A204.1 (cell line): ENCODE measurements around the gene BRSK2.
"Not testable (repeated sequence)": the region's sequence is repeated elsewhere in the genome, so short reads cannot be mapped to it uniquely, and the experiment has no call there.

ENCODE experiments used
- FAIRE-seq: peaks from 2 replicates; lab custom pipeline; 2012; peaks lifted over from hg19 to GRCh38; lab: Jason Lieb, UNC

BRSK2 gene

DNA sequence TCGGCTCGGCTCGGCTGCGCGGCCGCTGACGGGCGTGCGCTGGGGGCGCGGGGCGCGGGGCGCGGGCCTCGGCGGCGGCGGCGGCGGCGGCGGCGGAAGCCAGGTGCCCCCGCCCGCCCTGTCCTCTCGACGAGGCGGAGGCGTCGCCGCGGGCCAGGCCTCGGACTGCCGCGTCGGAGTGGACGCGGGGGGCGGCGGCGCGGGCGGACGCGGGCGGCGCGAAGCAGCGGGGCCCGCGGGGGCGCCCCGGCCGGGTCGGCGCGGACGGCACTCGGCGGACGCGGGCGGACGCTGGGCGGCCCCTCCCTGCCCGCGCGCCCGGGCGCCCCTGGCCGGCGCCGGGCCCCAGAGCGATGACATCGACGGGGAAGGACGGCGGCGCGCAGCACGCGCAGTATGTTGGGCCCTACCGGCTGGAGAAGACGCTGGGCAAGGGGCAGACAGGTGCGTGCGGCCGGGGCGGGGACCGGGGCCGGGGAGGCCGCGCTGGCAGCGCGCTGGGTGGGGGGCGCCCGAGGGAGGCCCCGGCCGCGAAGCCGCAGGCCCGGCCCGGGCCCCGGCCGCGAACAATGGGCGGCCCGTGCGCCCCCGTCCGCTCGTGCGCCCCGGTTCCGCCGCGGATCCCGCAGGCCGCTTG lies at the start of gene BRSK2:
TSS of gene BRSK2 (plus strand) at position 3 of the 637 bp plus-strand sequence. CDS start at position 354, 351 bp downstream.
- no peak for FAIRE-seq

DNA sequence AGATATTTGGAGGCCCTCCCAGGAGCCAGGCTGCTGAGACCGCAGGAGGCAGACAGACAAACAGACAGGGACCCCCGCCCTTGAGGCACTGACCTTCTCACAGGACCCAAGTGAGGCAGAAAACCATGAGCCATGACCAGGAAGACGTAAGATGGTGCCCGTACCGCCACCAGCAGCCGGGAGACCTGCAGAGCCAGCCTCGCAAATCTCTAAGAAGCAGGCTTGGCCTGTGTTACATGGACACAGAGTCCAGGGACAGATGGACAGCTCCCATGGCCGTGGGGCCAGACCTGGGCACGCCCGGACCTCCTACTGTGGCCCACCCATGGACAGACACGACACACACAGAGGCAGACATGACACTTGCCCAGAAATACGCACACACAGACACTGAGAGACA lies 49.6 kb upstream of the BRSK2 start:
- FAIRE-seq, result no peak

DNA sequence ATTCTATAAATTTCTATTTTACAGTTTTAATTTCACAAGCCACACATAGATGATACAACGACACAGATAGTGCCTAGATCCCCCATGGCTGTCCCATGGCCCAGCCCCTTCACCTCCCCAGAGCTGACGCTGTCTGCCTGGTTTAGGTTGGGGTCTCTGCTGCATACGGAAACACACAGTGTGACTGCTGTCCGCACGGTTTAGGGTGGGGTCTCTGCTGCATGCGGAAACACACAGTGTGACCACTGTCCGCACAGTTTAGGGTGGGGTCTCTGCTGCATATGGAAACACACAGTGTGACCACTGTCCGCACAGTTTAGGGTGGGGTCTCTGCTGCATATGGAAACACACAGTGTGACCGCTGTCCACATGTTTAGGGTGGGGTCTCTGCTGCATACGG lies 48.5 kb upstream of the BRSK2 start:
- not testable (repeated sequence) for FAIRE-seq

DNA sequence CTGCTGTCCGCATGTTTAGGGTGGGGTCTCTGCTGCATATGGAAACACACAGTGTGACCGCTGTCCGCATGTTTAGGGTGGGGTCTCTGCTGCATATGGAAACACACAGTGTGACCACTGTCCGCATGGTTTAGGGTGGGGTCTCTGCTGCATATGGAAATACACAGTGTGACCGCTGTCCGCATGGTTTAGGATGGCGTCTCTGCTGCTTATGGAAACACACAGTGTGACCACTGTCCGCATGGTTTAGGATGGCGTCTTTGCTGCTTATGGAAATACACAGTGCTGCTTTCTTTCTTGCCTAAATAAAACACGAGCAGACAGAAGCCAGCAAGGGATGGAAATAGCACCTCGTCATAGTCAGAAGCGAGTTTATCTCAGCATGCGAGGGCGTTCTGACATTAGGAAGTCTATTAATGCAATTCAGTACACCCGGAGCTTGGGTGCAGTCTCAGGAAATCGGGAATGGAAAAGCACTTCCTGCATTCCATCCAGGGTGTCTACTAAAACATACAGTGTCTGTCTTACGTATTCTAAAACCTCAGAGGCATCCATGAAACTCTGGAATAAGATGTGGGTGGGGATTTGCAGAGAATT lies 47.7 kb upstream of the BRSK2 start:
- no peak for FAIRE-seq

DNA sequence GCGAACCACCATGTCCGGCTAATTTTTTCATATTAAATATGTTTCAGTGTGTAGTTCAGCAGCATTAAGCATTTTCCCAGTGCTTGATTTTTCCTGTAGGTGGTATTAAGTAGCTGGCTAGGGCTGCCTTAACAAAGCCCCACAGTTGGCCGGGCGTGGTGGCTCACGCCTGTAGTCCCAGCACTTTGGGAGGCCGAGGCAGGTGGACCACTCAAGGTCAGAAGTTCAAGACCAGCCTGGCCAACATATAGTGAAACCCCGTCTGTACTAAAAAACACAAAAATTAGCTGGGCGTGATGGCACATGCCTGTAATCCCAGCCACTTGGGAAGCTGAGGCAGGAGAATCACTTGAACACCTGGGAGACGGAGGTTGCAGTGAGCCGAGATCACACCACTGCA lies 46.8 kb upstream of the BRSK2 start:
- FAIRE-seq, result no peak

DNA sequence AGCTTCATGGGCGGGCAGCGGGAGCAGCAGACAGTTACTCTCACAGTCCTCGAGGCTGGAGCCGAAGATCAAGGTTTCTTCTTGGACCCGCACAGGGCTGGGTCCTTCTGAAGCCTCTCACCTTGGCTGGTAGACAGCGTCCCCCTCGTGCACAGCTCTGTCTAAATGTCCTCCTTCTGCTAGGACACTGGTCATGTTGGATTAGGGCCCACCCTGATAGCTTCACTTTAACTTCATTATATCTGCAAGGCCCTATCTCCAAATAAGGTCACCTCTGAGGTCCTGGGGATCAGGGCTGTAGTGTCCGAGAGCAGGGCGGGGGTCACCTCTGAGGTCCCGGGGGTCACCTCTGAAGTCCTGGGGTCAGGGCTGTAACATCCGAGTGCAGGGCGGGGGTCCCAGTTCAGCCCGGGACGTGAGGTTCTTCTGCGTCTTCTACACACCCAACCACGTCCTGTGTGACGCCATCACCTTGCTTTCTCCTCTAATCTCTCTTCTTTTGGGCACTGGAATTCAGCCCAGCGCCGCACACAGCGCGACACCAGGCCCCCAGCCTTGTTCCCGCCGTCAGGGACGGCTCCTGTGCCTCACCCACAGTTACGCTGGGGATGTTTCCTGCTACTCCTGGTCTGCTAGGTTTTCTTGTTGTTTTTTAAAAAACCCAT lies 46.2 kb upstream of the BRSK2 start:
- no peak for FAIRE-seq

DNA sequence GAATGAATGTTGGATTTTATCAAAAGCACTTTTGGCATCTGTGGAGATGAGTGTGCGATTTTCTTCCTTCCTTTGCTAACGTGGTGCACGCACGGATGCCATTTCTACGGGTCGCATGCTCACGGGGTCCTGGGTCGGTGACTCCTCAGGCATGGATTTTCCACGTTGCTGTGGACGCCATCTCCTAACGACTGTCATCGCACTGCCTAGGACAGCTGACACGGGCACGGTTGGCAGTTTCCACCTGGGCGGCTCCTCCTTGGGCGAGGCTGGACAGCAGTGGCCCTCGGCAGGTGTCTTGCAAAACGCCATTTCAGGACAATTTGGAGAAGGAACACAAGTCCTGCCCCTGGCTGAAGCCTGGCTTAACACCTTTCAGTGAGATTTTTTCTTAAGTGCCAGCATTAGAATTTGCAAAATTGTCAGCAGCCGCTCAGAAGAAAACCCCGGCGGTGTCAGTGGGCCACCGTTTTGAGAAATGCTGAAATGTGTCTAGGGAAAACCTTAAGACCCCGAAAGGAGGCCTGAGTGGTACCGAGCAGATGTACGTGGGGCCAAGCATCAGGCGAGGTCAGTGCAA lies 45.6 kb upstream of the BRSK2 start:
- no peak for FAIRE-seq

DNA sequence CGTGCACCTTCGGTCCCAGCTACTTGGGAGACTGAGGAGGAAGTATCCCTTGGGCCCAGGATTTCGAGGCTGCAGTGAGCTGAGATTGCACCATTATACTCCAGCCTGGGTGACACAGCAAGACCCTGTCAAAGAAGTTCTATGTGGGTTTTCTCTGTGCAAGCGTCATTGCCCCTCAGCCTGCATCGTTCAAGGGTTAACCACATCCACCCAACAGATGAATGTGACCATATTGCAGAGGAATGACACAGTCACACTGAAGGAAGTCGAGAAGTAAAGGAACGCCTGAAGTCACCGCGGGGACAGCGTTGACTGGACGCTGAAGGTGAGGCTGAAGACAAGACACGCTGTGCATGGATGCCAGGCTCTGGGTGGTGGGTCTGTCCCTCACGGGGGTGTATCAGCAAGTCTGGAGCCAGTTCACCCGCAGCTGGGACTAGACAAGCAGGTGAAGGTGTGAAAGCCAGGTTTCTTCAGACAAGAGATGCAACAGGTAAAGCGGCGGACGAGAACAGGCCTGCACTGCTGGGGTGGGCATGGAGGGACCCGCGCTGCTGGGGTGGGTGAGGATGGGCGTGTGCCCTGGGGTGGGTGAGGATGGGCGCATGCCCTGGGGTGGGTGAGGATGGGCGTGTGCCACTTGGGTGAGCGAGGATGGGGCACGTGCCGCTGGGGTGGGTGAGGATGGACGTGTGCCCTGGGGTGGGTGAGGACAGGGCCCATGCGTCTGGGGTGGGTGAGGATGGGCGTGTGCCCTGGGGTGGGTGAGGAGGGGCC lies 43.8 kb upstream of the BRSK2 start:
- FAIRE-seq, result no peak

DNA sequence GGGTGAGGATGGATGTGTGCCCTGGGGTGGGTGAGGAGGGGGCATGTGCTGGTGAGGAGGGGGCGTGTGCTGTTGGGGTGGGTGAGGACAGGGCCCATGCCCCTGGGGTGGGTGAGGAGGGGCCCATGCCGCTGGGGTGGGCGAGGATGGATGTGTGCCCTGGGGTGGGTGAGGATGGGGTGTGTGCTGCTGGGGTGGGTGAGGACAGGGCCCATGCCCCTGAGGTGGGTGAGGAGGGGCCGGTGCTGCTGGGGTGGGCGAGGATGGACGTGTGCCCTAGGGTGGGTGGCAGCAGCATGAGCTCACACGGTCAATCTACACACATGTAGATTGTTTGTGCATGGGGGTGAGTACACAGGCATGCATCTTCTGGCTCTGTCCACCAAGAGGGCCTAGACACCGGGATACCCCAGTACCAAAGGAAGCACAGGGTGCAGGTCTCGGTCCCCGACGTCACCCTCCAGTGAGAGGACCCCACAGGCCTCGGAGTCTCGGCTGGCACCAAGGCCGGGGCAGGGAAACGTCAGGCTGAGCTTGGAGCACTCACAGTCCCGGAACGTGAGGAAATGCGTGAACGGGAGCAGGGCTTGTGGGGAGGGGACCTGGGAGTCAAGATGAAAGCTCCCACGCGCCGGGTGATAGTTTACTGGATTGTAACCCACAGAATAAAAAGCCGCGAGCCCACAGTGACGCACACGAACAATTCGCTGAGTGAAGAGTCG lies 42.9 kb upstream of the BRSK2 start:
- no peak for FAIRE-seq

DNA sequence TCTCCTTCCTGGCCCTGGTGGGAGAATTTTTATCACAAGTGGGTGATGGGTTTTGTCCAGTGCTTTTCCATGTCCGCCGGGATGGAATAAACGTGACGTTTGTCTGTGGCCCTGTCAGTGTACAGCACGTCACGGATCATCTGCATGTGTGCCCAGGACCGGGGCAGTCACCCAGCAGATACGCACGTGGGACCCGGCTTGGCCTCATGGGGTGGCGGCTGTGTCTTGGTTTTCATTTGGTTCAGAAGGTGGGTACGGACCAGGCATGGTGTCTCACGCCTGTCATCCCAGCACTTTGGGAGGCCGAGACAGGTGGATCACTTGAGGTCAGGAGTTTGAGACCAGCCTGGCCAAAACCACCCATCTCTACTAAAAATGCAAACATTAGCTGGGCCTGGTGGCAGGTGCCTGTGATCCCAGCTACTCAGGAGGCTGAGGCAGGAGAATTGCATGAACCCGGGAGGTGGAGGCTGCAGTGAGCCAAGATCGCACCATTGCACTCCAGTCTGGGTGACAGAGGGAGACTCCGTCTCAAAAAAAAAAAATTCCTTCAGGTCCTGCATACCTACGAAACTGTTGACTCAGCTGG lies 42.2 kb upstream of the BRSK2 start:
- not testable (repeated sequence) for FAIRE-seq

DNA sequence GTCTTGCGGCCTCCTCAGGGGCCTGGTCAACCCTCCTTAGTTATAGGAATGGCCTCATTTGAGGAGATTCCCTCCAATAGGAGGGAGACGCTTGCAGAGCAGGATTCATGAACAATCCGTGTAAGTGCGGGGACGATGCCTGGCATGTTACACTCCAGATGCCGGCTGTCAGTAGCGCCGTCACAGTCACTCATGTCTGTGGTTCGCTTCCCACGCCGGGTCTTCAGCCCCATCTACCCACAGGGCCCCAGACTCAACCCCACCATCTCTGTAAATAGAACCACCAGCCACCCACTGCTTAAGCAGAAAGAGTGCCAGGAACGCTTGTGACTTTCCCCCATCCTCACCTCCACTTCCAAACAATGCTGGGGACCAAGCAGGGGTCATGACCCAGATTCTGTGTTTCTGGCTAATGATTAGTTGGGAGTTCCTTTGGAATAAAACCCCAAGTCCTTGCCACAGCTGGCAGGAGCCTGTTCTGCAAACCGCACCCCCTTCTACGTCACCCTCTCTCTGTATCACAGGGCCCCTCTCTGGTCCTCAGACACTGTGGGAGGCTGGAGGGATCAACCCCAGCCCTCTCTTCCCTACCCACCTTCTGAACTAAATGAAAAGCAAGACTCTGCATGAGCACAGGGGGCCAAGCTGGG lies 41.5 kb upstream of the BRSK2 start:
- no peak for FAIRE-seq

DNA sequence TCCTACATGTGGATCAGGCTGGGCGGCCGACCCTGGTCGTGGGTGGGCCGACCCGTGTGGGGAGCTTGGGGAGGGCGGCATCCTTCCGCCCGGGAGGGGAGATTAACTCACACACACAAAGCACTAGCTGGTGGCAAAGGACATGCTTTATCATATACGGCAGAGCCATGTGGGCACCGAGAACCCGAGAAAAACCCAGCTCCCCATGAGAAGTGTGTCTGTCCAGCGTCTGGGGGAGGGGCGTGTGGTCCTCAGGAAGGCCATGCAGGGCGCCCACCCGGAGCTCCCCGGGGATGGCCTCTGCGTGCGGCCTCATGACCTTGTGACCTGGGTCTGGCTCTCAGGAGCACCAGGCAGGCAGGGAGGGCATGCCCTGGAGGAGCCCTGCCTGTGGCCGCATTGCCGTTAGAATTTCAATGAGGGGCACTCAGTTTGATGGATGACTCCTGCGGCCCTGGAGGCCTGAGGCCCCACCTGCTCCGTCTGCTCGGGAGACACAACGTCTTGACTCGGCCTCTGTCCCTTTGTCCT lies 40.9 kb upstream of the BRSK2 start:
- no peak for FAIRE-seq

DNA sequence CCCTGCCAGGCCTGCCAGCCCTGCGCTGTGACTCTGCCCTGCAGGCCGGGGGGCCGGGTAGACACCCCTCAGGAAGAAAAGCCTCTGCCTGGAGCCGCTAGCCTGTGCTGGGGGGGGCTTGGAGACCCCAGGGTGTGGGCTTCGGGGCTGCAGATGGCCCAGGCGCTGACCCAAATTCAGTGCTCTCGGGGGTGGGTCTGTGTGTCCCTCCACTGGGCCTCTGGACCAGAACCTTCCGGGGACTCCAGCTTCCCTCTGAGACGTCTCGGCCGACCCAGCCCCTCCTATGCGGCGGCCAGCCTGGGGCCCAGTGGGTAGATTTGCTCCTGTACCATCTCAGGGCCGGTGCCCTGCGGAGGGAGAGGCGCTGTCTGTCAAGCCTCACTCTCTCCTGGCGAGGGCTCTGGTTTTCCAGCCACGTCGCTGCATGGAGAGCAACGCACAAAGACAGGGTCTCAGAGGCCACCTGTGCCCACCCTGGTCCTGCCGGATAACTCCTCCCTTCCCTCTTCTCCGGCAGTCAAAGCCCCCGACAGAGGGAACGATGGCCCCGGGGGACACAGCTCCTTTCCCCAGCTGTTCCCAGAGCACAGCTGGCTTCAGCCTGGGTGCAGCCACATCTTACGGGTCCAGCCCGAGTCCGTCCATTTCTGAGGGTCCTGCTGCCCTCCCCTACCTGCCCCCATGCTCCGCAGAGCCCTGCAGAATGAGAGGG lies 40.2 kb upstream of the BRSK2 start:
- no peak for FAIRE-seq

DNA sequence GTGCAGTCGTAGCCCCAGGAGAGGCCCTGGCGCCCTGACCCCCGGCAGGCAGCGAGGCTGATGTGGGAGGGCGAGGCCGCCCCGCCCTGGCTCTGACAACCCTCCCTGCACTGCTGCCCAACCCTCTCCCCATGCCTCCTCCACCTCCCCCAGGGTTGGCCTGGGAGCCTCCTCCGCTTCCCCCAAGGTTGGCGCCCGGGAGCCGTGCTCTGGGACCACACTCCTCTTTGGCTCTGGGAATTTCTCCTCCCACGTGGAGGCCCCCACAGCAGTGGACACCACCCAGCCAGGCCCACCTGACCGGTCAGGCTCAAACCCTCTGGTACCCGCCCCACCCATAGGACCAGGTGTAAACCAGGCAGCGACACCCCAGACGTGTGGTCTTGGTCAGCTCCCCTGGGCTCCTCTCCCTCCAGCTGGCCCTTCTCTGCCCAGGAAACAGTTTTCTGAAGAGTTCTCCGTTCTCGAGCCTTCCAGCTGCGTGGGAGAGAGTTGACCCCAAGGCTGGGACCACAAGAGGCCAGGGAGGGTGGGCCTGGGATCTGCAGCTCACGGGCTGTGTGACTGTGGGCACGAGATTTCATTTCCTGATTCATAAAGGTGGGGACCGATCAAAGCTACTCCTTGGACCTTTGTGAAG lies 39.5 kb upstream of the BRSK2 start:
- no peak for FAIRE-seq

DNA sequence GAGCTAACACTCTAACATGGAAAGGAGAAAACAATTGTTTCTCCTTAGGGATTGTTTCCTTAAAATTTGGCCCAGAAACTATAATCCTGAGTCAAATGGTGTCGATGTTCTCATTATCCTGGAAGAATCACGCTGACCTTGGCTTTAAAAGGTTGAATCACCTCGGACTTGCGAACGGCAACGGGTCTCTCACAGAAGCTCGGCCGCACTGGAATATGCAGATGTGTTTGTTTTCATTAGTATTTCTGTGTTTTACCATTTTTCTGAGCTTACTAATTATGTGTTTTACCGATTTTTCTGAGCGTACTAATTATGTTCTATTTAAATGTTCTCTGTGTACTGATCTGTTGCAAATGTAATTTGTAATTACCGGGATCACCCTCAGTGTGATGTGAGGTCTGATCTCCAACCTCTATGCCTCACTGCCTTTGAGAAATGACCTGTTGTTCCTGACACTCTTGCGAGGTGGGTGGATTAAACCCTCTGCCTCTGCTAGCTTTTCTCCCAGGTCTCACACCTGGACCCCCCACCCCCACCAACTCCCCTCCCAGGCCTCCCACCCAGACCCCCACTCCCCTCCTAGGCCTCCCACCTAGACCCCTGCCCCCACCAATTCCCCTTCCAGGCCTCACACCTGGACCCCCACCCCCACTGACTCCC lies 38.3 kb upstream of the BRSK2 start:
- FAIRE-seq, result no peak

DNA sequence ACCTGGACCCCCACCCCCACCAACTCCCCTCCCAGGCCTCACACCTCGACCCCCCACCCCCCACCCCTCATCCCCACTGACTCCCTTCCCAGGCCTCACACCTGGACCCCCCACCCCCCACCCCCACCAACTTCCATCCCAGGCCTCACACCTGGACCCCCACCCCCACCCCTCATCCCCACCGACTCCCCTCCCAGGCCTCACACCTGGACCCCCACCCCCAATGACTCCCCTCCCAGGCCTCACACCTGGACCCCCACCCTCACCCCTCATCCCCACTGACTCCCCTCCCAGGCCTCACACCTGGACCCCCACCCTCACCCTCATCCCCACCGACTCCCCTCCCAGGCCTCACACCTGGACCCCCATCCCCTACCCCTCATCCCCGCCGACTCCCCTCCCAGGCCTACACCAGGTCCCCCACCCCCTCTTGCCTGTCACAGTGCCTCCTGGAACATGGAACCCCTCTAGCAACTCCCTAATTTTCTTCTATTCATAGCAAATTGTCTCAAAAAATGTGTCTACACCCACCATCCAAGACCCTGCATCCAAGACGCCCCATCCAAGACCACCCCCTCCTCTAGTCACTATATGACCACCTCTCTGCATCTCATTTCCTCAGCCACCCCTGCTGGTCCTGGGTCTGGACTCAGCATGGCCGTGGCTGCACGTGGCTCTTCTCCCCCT lies 36.9 kb upstream of the BRSK2 start:
- FAIRE-seq, result no peak

DNA sequence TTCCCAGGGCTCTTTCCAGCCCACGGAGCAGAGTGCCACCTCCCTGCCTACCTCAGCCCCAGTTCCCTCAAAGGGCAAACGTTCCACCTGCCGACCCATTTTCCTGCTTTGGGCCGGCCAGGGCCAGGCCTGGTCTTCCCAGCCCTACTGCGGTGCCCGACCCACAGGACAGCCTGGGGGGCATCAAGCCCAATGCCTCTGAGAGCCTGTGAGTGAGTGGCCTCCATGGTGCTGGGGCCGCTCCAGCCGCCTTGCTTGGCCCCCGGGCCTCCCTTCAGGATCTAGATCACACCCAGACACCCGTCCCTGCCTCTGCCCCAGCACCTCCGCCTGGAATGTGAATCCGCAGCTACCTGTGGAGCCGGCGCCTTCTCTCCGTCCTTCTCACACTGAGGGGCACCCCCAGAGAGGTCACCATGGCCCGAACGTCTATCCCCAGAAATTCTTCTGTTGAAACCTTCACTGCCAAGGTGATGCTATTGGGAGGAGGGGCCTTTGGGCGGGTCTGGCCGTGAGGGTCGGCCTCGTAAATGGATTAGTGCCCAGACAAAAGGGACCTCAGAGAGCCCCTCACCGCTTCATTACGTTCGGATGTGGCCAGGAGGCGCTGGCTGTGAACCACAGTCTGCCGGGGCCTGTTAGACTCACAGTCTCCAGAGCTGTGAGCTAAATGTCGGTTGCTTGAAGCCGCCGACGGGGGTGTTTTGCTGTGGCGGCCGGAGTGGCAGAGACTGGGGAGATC lies 36.2 kb upstream of the BRSK2 start:
- FAIRE-seq, result no peak
